GM19372 (cell line): Measurements from ENCODE around the gene THRB.

Experiments used
- ATAC-seq: cut with Tn5 transposase; IDR thresholded peaks from one replicate; pipeline ENCODE4 v1.9.1; 2021; ENCODE audit warnings: mild to moderate bottlenecking, low read depth, moderate library complexity; ENCODE audit not compliant: unreplicated experiment

The THRB gene

GRCh38 chr3:24249523-24249922, 245.1 kb downstream of the THRB start:
- no peak for ATAC-seq

- ATAC-seq = no peak
Measured at GRCh38 chr3:24245056-24245455, 249.6 kb downstream of the THRB start.

- no peak for ATAC-seq
Measured at GRCh38 chr3:24244491-24244890, 250.2 kb downstream of the THRB start.

DNA sequence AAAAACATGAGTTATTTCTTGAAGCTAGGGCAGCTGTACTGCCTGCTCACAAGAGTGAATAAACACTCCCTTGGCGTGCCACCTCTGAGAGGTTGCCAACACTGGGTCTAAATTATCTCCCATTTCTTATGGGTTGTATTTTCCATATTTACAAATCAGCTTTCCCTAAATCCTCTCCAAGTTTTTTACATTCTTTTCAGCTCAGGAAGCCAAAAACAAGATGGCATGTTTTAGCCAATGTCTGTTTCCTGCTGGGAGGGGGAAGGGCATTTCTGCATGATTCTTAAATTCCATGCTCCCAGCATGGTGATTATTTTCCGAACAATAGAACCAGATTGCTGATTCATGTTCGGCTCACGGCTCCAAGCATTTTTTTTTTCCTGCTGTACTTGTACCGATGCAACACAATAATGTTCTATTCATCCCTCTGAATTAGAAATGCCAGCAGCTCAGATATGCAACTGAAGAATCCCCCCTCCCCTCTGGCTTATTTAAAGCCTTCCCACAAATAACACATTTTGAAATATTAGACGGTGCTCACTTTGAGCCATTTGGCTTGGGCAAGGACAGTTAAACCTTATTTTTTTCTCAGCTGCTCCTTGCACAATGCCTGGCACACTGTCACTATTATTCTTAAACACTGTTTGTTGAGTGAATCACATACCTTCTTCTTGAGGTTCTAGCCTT, 252.5 kb downstream of the THRB start:
- ATAC-seq = no peak

DNA sequence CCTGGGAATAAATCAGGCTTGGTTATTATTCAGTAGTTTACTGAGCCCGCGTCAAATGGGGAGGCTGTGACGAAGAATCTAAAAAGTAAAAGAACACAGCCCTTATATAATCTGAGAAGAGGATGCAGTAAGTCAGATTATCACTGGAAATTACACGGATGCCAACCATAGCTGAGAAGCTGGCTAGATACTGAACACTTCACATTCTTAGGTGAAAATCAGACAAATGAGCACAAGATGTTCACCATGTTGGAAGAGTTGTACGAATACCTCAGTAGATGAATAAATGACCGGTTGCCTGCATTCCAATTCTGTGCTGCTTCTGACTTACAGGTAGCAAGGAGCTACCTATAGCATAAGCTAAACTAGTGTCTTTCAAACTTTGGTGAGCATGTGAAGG, 254.3 kb downstream of the THRB start:
- no peak for ATAC-seq

DNA sequence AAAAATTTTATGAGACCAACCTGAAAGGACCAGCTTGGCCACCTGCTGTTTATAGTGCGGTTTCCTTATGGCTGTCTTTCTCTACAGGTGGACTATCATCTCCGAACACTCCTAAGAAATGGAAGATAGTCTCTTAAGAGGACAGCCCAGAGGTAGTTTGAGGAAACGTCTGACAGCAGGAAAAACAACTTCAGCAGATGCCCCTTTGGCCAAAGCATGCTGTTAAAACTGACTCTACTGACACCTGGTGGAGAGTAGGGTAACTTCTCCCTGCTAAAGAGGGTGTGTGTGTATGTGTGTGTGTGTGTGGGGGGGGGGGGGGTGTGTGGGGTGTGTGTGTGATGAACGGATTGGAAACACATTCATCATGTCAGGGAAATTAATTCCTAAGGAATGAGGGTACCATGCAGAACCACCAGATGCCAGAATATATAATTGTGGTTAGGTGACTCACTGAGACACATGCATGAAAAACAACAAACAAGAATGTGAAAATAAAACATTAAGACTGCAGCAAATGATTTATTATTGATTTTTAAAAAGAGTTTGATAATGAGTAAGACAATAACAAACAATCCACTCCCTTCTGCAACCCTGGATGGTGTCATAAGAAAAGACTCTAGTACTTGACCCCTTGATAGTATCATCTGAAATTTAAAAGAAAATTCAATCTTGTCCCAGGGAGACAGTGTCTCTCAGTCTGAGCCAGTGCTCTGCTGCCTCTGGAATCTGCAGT, 256.5 kb downstream of the THRB start:
- ATAC-seq = peak; percentile 92

GRCh38 chr3:24235121-24235520, 259.5 kb downstream of the THRB start:
- no peak for ATAC-seq

- no peak for ATAC-seq
Measured at GRCh38 chr3:24232784-24233183, 261.9 kb downstream of the THRB start.

GRCh38 chr3:24229468-24230221, 265.0 kb downstream of the THRB start:
- ATAC-seq = no peak

- no peak for ATAC-seq
Measured at GRCh38 chr3:24227635-24228034, 267.0 kb downstream of the THRB start.

- ATAC-seq = no peak
Measured at GRCh38 chr3:24226397-24226796, 268.3 kb downstream of the THRB start.

GRCh38 chr3:24225385-24225950, 269.2 kb downstream of the THRB start:
- no peak for ATAC-seq

GRCh38 chr3:24224666-24225384, 269.8 kb downstream of the THRB start:
- no peak for ATAC-seq

GRCh38 chr3:24222165-24222805, 272.4 kb downstream of the THRB start:
- no peak for ATAC-seq

DNA sequence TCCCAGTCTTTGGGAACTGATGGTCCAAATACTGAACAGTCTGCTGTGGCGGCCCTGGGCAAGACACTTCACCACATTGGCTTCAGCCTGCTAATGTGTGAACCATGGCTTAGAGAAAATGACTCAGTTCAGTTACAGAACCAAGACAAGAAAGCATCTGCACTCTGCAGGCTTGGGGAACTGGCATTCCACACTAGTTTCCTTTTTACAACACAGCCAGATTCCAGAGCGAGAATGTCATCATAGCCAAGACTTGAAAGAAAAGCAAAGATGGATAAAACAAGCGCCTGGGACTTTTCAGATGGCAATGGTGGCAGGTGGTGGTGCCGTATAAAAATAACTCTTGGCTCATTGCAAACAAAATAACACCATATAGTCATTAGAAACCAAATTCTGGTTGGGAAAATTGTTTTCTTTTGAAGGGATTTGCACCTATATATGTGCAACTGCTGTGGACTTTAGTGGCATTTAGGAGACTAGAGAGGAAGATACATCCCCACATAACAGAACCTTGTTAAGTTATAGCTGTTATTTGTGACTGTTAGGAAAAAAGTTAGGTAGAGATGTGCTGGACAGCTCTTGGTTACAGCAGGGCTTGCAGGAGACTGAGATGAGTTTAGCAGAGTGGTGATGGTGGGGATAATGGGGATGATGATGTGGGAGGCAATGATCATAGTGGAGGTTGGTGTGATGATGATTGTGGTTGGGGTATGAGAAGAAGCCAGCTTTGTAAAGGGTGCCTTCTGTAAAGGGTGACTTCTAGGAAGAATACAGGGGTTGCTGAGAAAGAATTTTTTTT, 273.6 kb downstream of the THRB start:
- no peak for ATAC-seq

- no peak for ATAC-seq
Measured at GRCh38 chr3:24215502-24215901, 279.1 kb downstream of the THRB start.

- ATAC-seq = no peak
Measured at GRCh38 chr3:24211381-24211780, 283.3 kb downstream of the THRB start.

DNA sequence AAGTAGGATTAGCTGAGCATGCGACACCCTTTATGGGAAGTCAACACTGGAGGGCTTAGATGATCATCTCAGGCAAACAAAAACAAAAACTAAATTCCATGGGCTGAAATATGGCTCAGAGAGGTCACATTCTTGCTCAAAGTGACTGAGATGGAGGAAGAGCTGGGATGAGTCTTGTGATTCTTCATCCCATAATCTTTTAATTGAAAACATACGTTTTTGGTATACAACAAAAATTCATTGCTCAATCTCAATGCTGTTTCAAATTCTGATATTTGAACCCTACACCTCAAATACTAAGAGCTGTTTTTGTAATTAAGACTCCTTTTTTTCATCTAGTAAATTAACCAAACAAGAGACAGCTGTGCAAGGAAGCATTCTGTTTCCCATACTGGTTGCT, 292.6 kb downstream of the THRB start:
- ATAC-seq = no peak

GRCh38 chr3:24201301-24201700, 293.3 kb downstream of the THRB start:
- ATAC-seq = no peak
